H9 (cell line): Measurements from ENCODE around the gene UQCRC2. TPM values are rescaled to one million over a fixed set of nuclear protein-coding genes. Genes with fewer than 3 reads are reported as not detected.

Experiments
- DNase-seq: peaks from one replicate; pipeline ENCODE4 v3.0.0-alpha.2; 2017
- H2AFZ ChIP-seq: one replicate; pipeline ENCODE4 v1.6.1; 2013; ENCODE audit warnings: mild to moderate bottlenecking, low read length, control low read depth, moderate library complexity
- H2AK5ac ChIP-seq: 2 replicates; pipeline ENCODE4 v1.6.1; 2013; ENCODE audit warnings: low read length, control low read depth, mixed read lengths; ENCODE audit not compliant: insufficient read length
- H2BK120ac ChIP-seq: one replicate; pipeline ENCODE4 v1.6.1; 2013; ENCODE audit warnings: low read depth, mild to moderate bottlenecking, low read length, control low read depth, inconsistent platforms; ENCODE audit not compliant: poor library complexity, severe bottlenecking
- H2BK12ac ChIP-seq: 2 replicates; pipeline ENCODE4 v1.6.1; 2013; ENCODE audit warnings: low read length, control low read depth, mixed read lengths, low read depth; ENCODE audit not compliant: insufficient read length
- H2BK15ac ChIP-seq: 2 replicates; pipeline ENCODE4 v1.6.1; 2013; ENCODE audit warnings: low read depth, low read length, control low read depth
- H2BK20ac ChIP-seq: one replicate; pipeline ENCODE4 v1.6.1; 2013; ENCODE audit warnings: low read depth, mild to moderate bottlenecking, low read length, control low read depth, inconsistent platforms; ENCODE audit not compliant: poor library complexity, severe bottlenecking
- H2BK5ac ChIP-seq: 2 replicates; pipeline ENCODE4 v1.6.1; 2013; ENCODE audit warnings: low read length, control low read depth, mixed read lengths; ENCODE audit not compliant: insufficient read length
- H3K14ac ChIP-seq: 2 replicates; pipeline ENCODE4 v1.6.1; 2013; ENCODE audit warnings: low read length, control low read depth; ENCODE audit not compliant: insufficient read depth
- H3K18ac ChIP-seq: 2 replicates; pipeline ENCODE4 v1.6.1; 2013; ENCODE audit warnings: low read depth, mild to moderate bottlenecking, mixed read lengths, low read length, control low read depth; ENCODE audit not compliant: insufficient read length
- H3K23ac ChIP-seq: 2 replicates; pipeline ENCODE4 v1.6.1; 2013; ENCODE audit warnings: low read length, control low read depth, mixed read lengths, low read depth; ENCODE audit not compliant: insufficient read length
- H3K23me2 ChIP-seq: 2 replicates; pipeline ENCODE4 v1.6.1; 2013; ENCODE audit warnings: low read depth, mild to moderate bottlenecking, mixed read lengths, low read length, control low read depth; ENCODE audit not compliant: insufficient read length, poor library complexity, severe bottlenecking
- H3K27ac ChIP-seq: 2 replicates; pipeline ENCODE4 v1.5.1; 2013; ENCODE audit warnings: low read length, control low read depth, mixed read lengths, low read depth; ENCODE audit not compliant: insufficient read length
- H3K27me3 ChIP-seq: 2 replicates; pipeline ENCODE4 v1.6.1; 2013; ENCODE audit warnings: low read length, control low read depth, inconsistent platforms; ENCODE audit not compliant: insufficient read depth
- H3K4ac ChIP-seq: 2 replicates; pipeline ENCODE4 v1.6.1; 2013; ENCODE audit warnings: low read depth, mild to moderate bottlenecking, control low read depth, inconsistent platforms, low read length, moderate library complexity
- H3K4me1 ChIP-seq: 2 replicates; pipeline ENCODE4 v1.6.1; 2013; ENCODE audit warnings: low read length, control low read depth, inconsistent platforms; ENCODE audit not compliant: insufficient read depth
- H3K4me2 ChIP-seq: 2 replicates; pipeline ENCODE4 v1.6.1; 2013; ENCODE audit warnings: low read length, control low read depth, mixed read lengths; ENCODE audit not compliant: insufficient read length, insufficient read depth
- H3K56ac ChIP-seq: 2 replicates; pipeline ENCODE4 v1.6.1; 2013; ENCODE audit warnings: low read depth, mild to moderate bottlenecking, mixed read lengths, low read length, control low read depth; ENCODE audit not compliant: insufficient read length
- H3K79me1 ChIP-seq: 2 replicates; pipeline ENCODE4 v1.6.1; 2013; ENCODE audit warnings: low read depth, mild to moderate bottlenecking, moderate library complexity, low read length, control low read depth, inconsistent platforms; ENCODE audit not compliant: insufficient read depth, poor library complexity, severe bottlenecking
- H3K79me2 ChIP-seq: 2 replicates; pipeline ENCODE4 v1.6.1; 2013; ENCODE audit warnings: low read length, control low read depth, inconsistent platforms; ENCODE audit not compliant: insufficient read depth
- H3K9ac ChIP-seq: 2 replicates; pipeline ENCODE4 v1.6.1; 2013; ENCODE audit warnings: low read length, control low read depth, mixed read lengths; ENCODE audit not compliant: insufficient read length; ENCODE audit errors: extremely low read depth
- H3K9me3 ChIP-seq: one replicate; pipeline ENCODE4 v1.6.1; 2013; ENCODE audit warnings: low read depth, low read length, inconsistent platforms; ENCODE audit not compliant: control insufficient read depth
- H3T11ph ChIP-seq: one replicate; pipeline ENCODE4 v1.6.1; 2013; ENCODE audit warnings: mild to moderate bottlenecking, low read length, control low read depth, inconsistent platforms
- H4K20me1 ChIP-seq: one replicate; pipeline ENCODE4 v1.6.1; 2013; ENCODE audit not compliant: control insufficient read depth, insufficient read length, insufficient read depth
- H4K5ac ChIP-seq: 2 replicates; pipeline ENCODE4 v1.6.1; 2013; ENCODE audit warnings: low read depth, mild to moderate bottlenecking, mixed read lengths, low read length, control low read depth; ENCODE audit not compliant: insufficient read length
- H4K8ac ChIP-seq: replicated peaks from 2 replicates; pipeline ENCODE4 v1.6.1; 2013; ENCODE audit warnings: low read length, control low read depth, mixed read lengths, low read depth; ENCODE audit not compliant: insufficient read length
- H4K91ac ChIP-seq: 2 replicates; pipeline ENCODE4 v1.6.1; 2013; ENCODE audit warnings: low read depth, mild to moderate bottlenecking, moderate library complexity, mixed read lengths, low read length, control low read depth; ENCODE audit not compliant: insufficient read length
- H3K27ac Mint-ChIP-seq, 3 experiments: 2 replicates in 2 of 3; 3 replicates in 1 of 3; pipeline ENCODE4 v1.8.0; 2020 to 2021; ENCODE audit warnings: mixed read lengths in 3 of 3, mild to moderate bottlenecking in 1 of 3, moderate library complexity in 1 of 3
- H3K27me3 Mint-ChIP-seq: 2 replicates; pipeline ENCODE4 v1.8.0; 2021; ENCODE audit warnings: low read depth, mild to moderate bottlenecking, moderate library complexity, mixed read lengths
- H3K36me3 Mint-ChIP-seq, 3 experiments: 2 replicates in 2 of 3; 3 replicates in 1 of 3; pipeline ENCODE4 v1.8.0; 2020 to 2021; ENCODE audit warnings: low read depth in 3 of 3, mixed read lengths in 3 of 3; ENCODE audit not compliant: insufficient read depth in 1 of 3
- H3K4me1 Mint-ChIP-seq, 2 experiments: 2 replicates each; pipeline ENCODE4 v1.8.0; 2020; ENCODE audit warnings: mixed read lengths in 2 of 2
- H3K4me3 Mint-ChIP-seq, 2 experiments: 2 replicates in 1 of 2; 3 replicates in 1 of 2; pipeline ENCODE4 v1.8.0; 2020 to 2021; ENCODE audit warnings: mild to moderate bottlenecking in 2 of 2, mixed read lengths in 2 of 2, moderate library complexity in 1 of 2
- H3K9me3 Mint-ChIP-seq, 2 experiments: 2 replicates in 1 of 2; 3 replicates in 1 of 2; pipeline ENCODE4 v1.8.0; 2020; ENCODE audit warnings: mild to moderate bottlenecking in 2 of 2, mixed read lengths in 2 of 2, moderate library complexity in 1 of 2
- WGBS: extraction: QIAGEN DNeasy Blood & Tissue Kit; methylation state at CpG from one replicate; pipeline ENCODE4 v1.1.7; 2013; ENCODE audit warnings: missing lambda C conversion rate, low lambda C conversion rate, mixed read lengths; ENCODE audit not compliant: insufficient read length; ENCODE audit errors: extremely low coverage; 5-methylcytosine and 5-hydroxymethylcytosine counted together
- total RNA-seq: library from RNA; stranded (reverse); gene quantifications from 2 replicates; pipeline ENCODE4 v1.2.1, GENCODE V29; 2021
- TF ChIP-seq, protein P1 (sequence below): fragments of 200-600 bp; sonication (generic); conservative IDR thresholded peaks from 3 replicates; pipeline ENCODE4 v1.8.0; 2021; ENCODE audit warnings: antibody characterized with exemption, mild to moderate bottlenecking

Gene UQCRC2
- total RNA-seq, 1 experiment from 2014 or later = 228 TPM

DNA sequence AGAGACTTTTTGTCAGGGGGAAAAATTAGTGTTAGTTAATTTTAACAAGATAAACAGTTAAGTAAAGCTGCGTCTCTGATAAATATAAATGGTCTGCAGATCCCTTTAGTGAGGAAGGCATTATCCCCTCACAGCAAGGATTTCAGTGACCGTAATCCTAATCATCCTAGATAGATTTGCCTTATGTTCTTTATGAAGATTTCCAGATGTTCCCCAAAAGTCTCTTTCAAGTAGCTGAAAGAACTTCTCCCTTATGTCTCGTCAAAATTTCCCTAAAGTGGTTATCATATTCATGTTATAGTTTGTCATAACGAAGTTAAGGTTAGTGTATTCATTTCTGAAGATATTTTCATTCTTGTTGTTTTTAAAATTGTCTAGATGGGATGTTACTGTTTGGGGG, 60.3 kb downstream of the UQCRC2 start:
- no peak overlapping the region for H2BK15ac ChIP-seq
- H3K14ac ChIP-seq = no peak overlapping the region
- H3K56ac ChIP-seq = no peak overlapping the region
- DNase-seq = no peak
- H3K18ac ChIP-seq = no peak overlapping the region
- H3K4me1 ChIP-seq = no peaks in the 10 kb centered on the region
- H3K23ac ChIP-seq = no peak overlapping the region
- no CpG with 5 or more reads among the region's 4 CpGs for WGBS
- no peak overlapping the region for H4K91ac ChIP-seq
- Mint-ChIP-seq H3K36me3 (no peaks in the 10 kb centered on the region), H3K4me3 (no peak overlapping the region), H3K27ac (no peak overlapping the region), H3K4me1 (peaks cover 5 to 8% of the 10 kb centered on the region in 2 experiments), H3K27me3 (no peaks in the 10 kb centered on the region), H3K9me3 (no peaks in the 10 kb centered on the region)
- peaks cover 3% of the 10 kb centered on the region; the same call in 1 of the 2 replicates for H3K79me2 ChIP-seq
- H3K23me2 ChIP-seq = peaks cover 8% of the 10 kb centered on the region
- H4K5ac ChIP-seq = no peak overlapping the region
- no peaks in the 10 kb centered on the region for H3K9me3 ChIP-seq
- no peak overlapping the region for H3K4ac ChIP-seq
- no peak overlapping the region for H4K8ac ChIP-seq
- H3K27me3 ChIP-seq = no peaks in the 10 kb centered on the region
- no peaks in the 10 kb centered on the region for H3K79me1 ChIP-seq
- H2BK20ac ChIP-seq = no peak overlapping the region
- no peak overlapping the region for H2BK5ac ChIP-seq
- H2BK120ac ChIP-seq = no peak overlapping the region
- H2BK12ac ChIP-seq = no peak overlapping the region
- no peak overlapping the region for H3K9ac ChIP-seq
- H2AK5ac ChIP-seq = no peak overlapping the region
- no peak overlapping the region for H3T11ph ChIP-seq
- no peaks in the 10 kb centered on the region for H4K20me1 ChIP-seq
- no peak overlapping the region for H3K27ac ChIP-seq
- TF ChIP-seq, protein P1, sequence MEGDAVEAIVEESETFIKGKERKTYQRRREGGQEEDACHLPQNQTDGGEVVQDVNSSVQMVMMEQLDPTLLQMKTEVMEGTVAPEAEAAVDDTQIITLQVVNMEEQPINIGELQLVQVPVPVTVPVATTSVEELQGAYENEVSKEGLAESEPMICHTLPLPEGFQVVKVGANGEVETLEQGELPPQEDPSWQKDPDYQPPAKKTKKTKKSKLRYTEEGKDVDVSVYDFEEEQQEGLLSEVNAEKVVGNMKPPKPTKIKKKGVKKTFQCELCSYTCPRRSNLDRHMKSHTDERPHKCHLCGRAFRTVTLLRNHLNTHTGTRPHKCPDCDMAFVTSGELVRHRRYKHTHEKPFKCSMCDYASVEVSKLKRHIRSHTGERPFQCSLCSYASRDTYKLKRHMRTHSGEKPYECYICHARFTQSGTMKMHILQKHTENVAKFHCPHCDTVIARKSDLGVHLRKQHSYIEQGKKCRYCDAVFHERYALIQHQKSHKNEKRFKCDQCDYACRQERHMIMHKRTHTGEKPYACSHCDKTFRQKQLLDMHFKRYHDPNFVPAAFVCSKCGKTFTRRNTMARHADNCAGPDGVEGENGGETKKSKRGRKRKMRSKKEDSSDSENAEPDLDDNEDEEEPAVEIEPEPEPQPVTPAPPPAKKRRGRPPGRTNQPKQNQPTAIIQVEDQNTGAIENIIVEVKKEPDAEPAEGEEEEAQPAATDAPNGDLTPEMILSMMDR = no peak
- H3K4me2 ChIP-seq = no peak overlapping the region
- no peak overlapping the region for H2AFZ ChIP-seq
